GM23338 (cell line): ENCODE measurements around the gene RNF150. TPM values are rescaled to one million over a fixed set of nuclear protein-coding genes. Genes with fewer than 3 reads are reported as not detected.

ENCODE experiments used
- ATAC-seq: fragments of 200-7000 bp; cut with Tn5 transposase; 3 replicates; pipeline ENCODE4 v1.9.1; 2020
- DNase-seq: peaks from one replicate; pipeline ENCODE4 v3.0.0-alpha.2; 2015; ENCODE audit warnings: low spot score
- H2AFZ ChIP-seq: fragments of 200-600 bp; sonication (generic); 2 replicates; pipeline ENCODE4 v1.8.0; 2016; ENCODE audit warnings: antibody characterized with exemption, mild to moderate bottlenecking, moderate library complexity
- H3F3A ChIP-seq: fragments of 200-600 bp; sonication (generic); replicated peaks from 2 replicates; pipeline ENCODE4 v1.8.0; 2017; ENCODE audit warnings: antibody characterized with exemption, mixed run types, low read depth
- H3K27ac ChIP-seq: fragments of 200-600 bp; sonication (generic); 2 replicates; pipeline ENCODE4 v1.6.1; 2016; ENCODE audit warnings: low read depth
- H3K27me3 ChIP-seq: fragments of 200-600 bp; sonication (generic); 2 replicates; pipeline ENCODE4 v1.8.0; 2016; ENCODE audit warnings: mild to moderate bottlenecking, mixed run types, moderate library complexity; ENCODE audit not compliant: insufficient read depth
- H3K36me3 ChIP-seq: fragments of 200-600 bp; sonication (generic); 2 replicates; pipeline ENCODE4 v1.8.0; 2016; ENCODE audit warnings: mild to moderate bottlenecking; ENCODE audit not compliant: insufficient read depth
- H3K4me1 ChIP-seq: fragments of 200-600 bp; sonication (generic); 2 replicates; pipeline ENCODE4 v1.8.0; 2016; ENCODE audit warnings: mild to moderate bottlenecking, moderate library complexity; ENCODE audit not compliant: insufficient read depth
- H3K4me2 ChIP-seq: fragments of 200-600 bp; sonication (generic); 2 replicates; pipeline ENCODE4 v1.7.1; 2017; ENCODE audit warnings: mixed run types
- H3K4me3 ChIP-seq: fragments of 200-600 bp; sonication (generic); 2 replicates; pipeline ENCODE4 v1.6.1; 2016; ENCODE audit warnings: mixed run types
- H3K79me2 ChIP-seq: fragments of 200-600 bp; sonication (generic); replicated peaks from 2 replicates; pipeline ENCODE4 v1.8.0; 2017; ENCODE audit warnings: mild to moderate bottlenecking; ENCODE audit not compliant: insufficient read depth
- H3K9me2 ChIP-seq: fragments of 200-600 bp; sonication (generic); 2 replicates; pipeline ENCODE4 v1.8.0; 2017; ENCODE audit not compliant: insufficient read depth
- H4K20me1 ChIP-seq: fragments of 200-600 bp; sonication (generic); replicated peaks from 2 replicates; pipeline ENCODE4 v1.8.0; 2017; ENCODE audit warnings: mild to moderate bottlenecking; ENCODE audit not compliant: insufficient read depth
- H3K27ac Mint-ChIP-seq: 2 replicates; pipeline ENCODE4 v1.8.0; 2020; ENCODE audit warnings: inconsistent platforms, mild to moderate bottlenecking, moderate library complexity, mixed read lengths
- H3K27me3 Mint-ChIP-seq: 3 replicates; pipeline ENCODE4 v1.8.0; 2022; ENCODE audit warnings: low read depth, mild to moderate bottlenecking, moderate library complexity, mixed read lengths, inconsistent platforms; ENCODE audit not compliant: insufficient read depth, poor library complexity
- H3K36me3 Mint-ChIP-seq: 3 replicates; pipeline ENCODE4 v1.8.0; 2021; ENCODE audit warnings: low read depth, mild to moderate bottlenecking, inconsistent platforms, moderate library complexity, mixed read lengths
- H3K4me1 Mint-ChIP-seq: 3 replicates; pipeline ENCODE4 v1.8.0; 2020; ENCODE audit warnings: mild to moderate bottlenecking, inconsistent platforms, mixed read lengths
- H3K4me3 Mint-ChIP-seq: 3 replicates; pipeline ENCODE4 v1.8.0; 2021; ENCODE audit warnings: moderate library complexity, mild to moderate bottlenecking, inconsistent platforms, mixed read lengths
- H3K9me3 Mint-ChIP-seq: 3 replicates; pipeline ENCODE4 v1.8.0; 2020; ENCODE audit warnings: moderate library complexity, mild to moderate bottlenecking, inconsistent platforms, mixed read lengths
- CREB1 ChIP-seq: fragments of 250-450 bp; sonication (Bioruptor Pico); IDR thresholded peaks from 2 replicates; pipeline ENCODE4 v1.5.0; 2020; ENCODE audit warnings: low read depth, mild to moderate bottlenecking, moderate library complexity
- CTCF ChIP-seq, 2 experiments: fragments of 200-600 bp in 1 of 2; sonication (generic) in 1 of 2; conservative IDR thresholded peaks; 2 replicates each; pipeline versions ENCODE4 v1.5.1 to v1.6.1; 2016 to 2017; ENCODE audit warnings: antibody characterized with exemption in 2 of 2, low read depth in 2 of 2, mild to moderate bottlenecking in 2 of 2, moderate library complexity in 1 of 2
- ETS1 ChIP-seq: IDR thresholded peaks from 2 replicates; pipeline ENCODE4 v1.6.1; 2016; ENCODE audit warnings: antibody characterized with exemption
- EZH2 ChIP-seq: fragments of 200-600 bp; sonication (generic); IDR thresholded peaks from one replicate; pipeline ENCODE4 v1.8.0; 2017; ENCODE audit warnings: antibody characterized with exemption, mild to moderate bottlenecking, low read depth; ENCODE audit not compliant: unreplicated experiment
- EZH2phosphoT487 ChIP-seq: fragments of 200-600 bp; sonication (generic); IDR thresholded peaks from one replicate; pipeline ENCODE4 v1.8.1; 2018; ENCODE audit warnings: antibody characterized with exemption; ENCODE audit not compliant: unreplicated experiment
- JUNB ChIP-seq: IDR thresholded peaks from one replicate; pipeline ENCODE4 v1.6.1; 2016; ENCODE audit warnings: antibody characterized with exemption; ENCODE audit not compliant: unreplicated experiment
- NANOG ChIP-seq: IDR thresholded peaks from 2 replicates; pipeline ENCODE4 v1.6.1; 2016; ENCODE audit warnings: antibody characterized with exemption, borderline replicate concordance
- POLR2AphosphoS5 ChIP-seq: IDR thresholded peaks from 2 replicates; pipeline ENCODE4 v1.6.1; 2016; ENCODE audit warnings: antibody characterized with exemption, low read depth
- REST ChIP-seq: IDR thresholded peaks from one replicate; pipeline ENCODE4 v1.6.1; 2018; ENCODE audit warnings: antibody characterized with exemption; ENCODE audit not compliant: unreplicated experiment
- STAT1 ChIP-seq: IDR thresholded peaks from one replicate; pipeline ENCODE4 v1.6.1; 2016; ENCODE audit warnings: antibody characterized with exemption; ENCODE audit not compliant: unreplicated experiment
- ZNF114 ChIP-seq: fragments of 250-450 bp; sonication (Bioruptor Pico); IDR thresholded peaks from 2 replicates; pipeline ENCODE4 v1.5.0; 2020; ENCODE audit warnings: mild to moderate bottlenecking, moderate library complexity
- ZNF331 ChIP-seq: fragments of 250-450 bp; sonication (Bioruptor Pico); IDR thresholded peaks from 2 replicates; pipeline ENCODE4 v1.5.0; 2020; ENCODE audit warnings: low read depth, mild to moderate bottlenecking, moderate library complexity
- ZNF462 ChIP-seq: fragments of 250-450 bp; sonication (Bioruptor Pico); IDR thresholded peaks from 2 replicates; pipeline ENCODE4 v1.5.0; 2020; ENCODE audit warnings: mild to moderate bottlenecking, moderate library complexity
- polyA plus RNA-seq: library from polyadenylated mRNA; unstranded; fragments of >200 nt; fragmentation: Nextera tagmentation; extraction: Ambion mirVana; gene quantifications from 2 replicates; pipeline ENCODE4 v1.2.1, GENCODE V29; 2016
- total RNA-seq: library from RNA; depleted of rRNA; stranded (reverse); fragments of >200 nt; shearing (Covaris generic); gene quantifications from 2 replicates; pipeline ENCODE4 v1.2.3, GENCODE V29; 2014

RNF150 gene
- total and polyA plus RNA-seq, 2 experiments from 2014 or later: 1.3 to 6.1 TPM

- Histone ChIP-seq H3K4me2 (no peak overlapping the region), H3K4me3 (no peak overlapping the region), H3K36me3 (no peaks in the 10 kb centered on the region), H3K79me2 (peaks cover 12% of the 10 kb centered on the region), H3F3A (no peaks in the 10 kb centered on the region), H3K9me2 (peaks cover 7% of the 10 kb centered on the region), H3K4me1 (0 out of 2 replicates have a peak, but pooled peaks cover 8% of the 10 kb centered on the region), H2AFZ (no peak overlapping the region), H4K20me1 (no peaks in the 10 kb centered on the region), H3K27me3 (no peaks in the 10 kb centered on the region), H3K27ac (no peak overlapping the region)
- Mint-ChIP-seq H3K9me3 (peaks cover 22% of the 10 kb centered on the region; the same call in 2 of the 3 replicates), H3K4me3 (no peak overlapping the region), H3K27me3 (no peaks in the 10 kb centered on the region), H3K27ac (no peak overlapping the region), H3K36me3 (peaks cover 6% of the 10 kb centered on the region; the same call in 2 of the 3 replicates), H3K4me1 (peaks cover 9% of the 10 kb centered on the region)
- no peak for TF ChIP-seq ZNF331 (CRISPR knock-in tag)
- TF ChIP-seq CREB1: no peak
- TF ChIP-seq REST: no peak
- TF ChIP-seq ZNF114 (CRISPR knock-in tag): no peak
- TF ChIP-seq POLR2AphosphoS5: no peak
- no peak for TF ChIP-seq STAT1
- TF ChIP-seq EZH2: no peak
- no peak for TF ChIP-seq NANOG
- TF ChIP-seq ZNF462: no peak
- no peak for TF ChIP-seq ETS1
- no peak for TF ChIP-seq JUNB
- TF ChIP-seq EZH2phosphoT487: no peak
- no peak for TF ChIP-seq CTCF (conservative IDR thresholded peaks at IDR 0.05; ENCODE audit: low read depth in 2 of 2)
- no peak for ATAC-seq
- no peak for DNase-seq
Measured at GRCh38 chr4:141117935-141118334, 15.3 kb downstream of the RNF150 start.
